ENCODE results near the gene LDAH.

Gene LDAH

DNA sequence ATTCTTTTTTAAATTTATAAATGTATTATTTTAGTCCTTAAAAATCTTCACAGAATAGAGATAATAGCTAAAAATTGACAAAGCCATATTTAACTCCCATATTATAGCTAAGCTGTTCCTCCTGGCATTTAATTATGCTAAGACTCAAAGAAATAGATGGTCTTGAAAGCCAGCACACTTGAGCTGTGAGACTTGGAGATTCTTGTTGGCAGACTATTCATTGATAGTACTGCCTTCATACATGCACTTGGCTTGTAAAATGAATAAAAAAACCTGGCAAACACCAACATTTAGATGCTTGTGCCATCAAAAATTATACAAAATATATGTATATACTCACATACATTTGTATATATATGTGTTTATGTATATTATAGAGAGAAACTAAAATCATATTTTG, 9.7 kb upstream of the LDAH start:
- Histone ChIP-seq H3K4me1 (no peaks in the 10 kb centered on the region), H3K9me3 (no peaks in the 10 kb centered on the region), H3K27ac (no peak overlapping the region), H3K4me3 (no peak overlapping the region), H3K36me3 (no peaks in the 10 kb centered on the region), H3K27me3 (peaks cover 0 to 5% of the 10 kb centered on the region in 2 donors)
- DNase-seq = no peak
- TF ChIP-seq, protein P1, sequence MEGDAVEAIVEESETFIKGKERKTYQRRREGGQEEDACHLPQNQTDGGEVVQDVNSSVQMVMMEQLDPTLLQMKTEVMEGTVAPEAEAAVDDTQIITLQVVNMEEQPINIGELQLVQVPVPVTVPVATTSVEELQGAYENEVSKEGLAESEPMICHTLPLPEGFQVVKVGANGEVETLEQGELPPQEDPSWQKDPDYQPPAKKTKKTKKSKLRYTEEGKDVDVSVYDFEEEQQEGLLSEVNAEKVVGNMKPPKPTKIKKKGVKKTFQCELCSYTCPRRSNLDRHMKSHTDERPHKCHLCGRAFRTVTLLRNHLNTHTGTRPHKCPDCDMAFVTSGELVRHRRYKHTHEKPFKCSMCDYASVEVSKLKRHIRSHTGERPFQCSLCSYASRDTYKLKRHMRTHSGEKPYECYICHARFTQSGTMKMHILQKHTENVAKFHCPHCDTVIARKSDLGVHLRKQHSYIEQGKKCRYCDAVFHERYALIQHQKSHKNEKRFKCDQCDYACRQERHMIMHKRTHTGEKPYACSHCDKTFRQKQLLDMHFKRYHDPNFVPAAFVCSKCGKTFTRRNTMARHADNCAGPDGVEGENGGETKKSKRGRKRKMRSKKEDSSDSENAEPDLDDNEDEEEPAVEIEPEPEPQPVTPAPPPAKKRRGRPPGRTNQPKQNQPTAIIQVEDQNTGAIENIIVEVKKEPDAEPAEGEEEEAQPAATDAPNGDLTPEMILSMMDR (IDR thresholded peaks at IDR 0.05) = no peak
- intact Hi-C loops (cut with DNase I; ENCODE audit: low total_unique reads) = no loop called here

DNA sequence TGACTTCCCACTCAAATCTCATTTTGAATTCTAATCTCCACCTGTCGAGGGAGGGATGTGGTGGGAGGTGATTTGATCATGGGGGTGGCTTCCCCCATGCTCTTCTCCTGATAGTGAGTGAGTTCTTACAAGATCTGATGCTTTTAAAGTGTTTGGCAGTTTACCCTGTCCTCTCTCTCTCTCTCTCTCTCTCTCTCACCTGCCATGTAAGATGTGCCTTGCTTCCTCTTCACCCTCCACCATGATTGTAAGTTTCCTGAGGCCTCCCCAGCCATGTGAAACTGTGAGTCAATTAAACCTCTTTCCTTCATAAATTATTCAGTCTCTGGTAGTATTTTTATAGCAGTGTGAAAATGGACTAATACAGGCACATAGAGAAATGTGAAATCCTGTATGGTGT, 7.0 kb upstream of the LDAH start:
- H3K9me3 ChIP-seq = no peaks in the 10 kb centered on the region
- TF ChIP-seq, protein P1 (IDR thresholded peaks at IDR 0.05) = no peak
- no peak for DNase-seq
- H3K4me1 ChIP-seq = no peaks in the 10 kb centered on the region
- H3K4me3 ChIP-seq = no peak overlapping the region
- H3K27me3 ChIP-seq = peaks cover 0 to 5% of the 10 kb centered on the region in 2 donors
- intact Hi-C loops (cut with DNase I; ENCODE audit: low total_unique reads) = no loop called here
- H3K27ac ChIP-seq = no peak overlapping the region
- H3K36me3 ChIP-seq = no peaks in the 10 kb centered on the region

DNA sequence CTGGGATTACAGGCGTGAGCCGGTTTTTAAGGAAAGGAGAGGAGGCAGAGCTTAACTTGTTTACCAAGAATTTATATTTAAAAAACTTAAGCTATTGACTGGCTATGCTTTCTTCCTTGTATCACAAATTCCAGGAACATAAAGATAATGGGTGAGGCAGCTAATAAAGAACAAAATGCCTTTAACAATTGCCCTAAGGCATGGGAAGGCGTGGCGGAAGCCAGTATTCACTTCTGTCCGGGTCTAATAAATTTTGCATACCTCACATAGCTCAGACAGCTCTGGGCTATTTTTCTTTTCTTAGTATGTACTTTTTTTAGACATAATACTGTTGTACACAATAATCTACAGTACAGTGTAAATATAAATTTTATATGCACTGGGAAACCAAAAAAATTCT, 1.0 kb upstream of the LDAH start:
- H3K9me3 ChIP-seq = no peaks in the 10 kb centered on the region
- TF ChIP-seq, protein P1 (IDR thresholded peaks at IDR 0.05) = no peak
- intact Hi-C loops (cut with DNase I; ENCODE audit: low total_unique reads) = loop anchor here (5.0 kb wide), 1 partner anchor 162 kb away; no protein-coding TSS in a partner anchor
- no peaks in the 10 kb centered on the region for H3K27me3 ChIP-seq
- H3K27ac ChIP-seq = no peak overlapping the region
- H3K4me1 ChIP-seq = no peaks in the 10 kb centered on the region
- no peaks in the 10 kb centered on the region for H3K36me3 ChIP-seq
- H3K4me3 ChIP-seq = no peak overlapping the region
- DNase-seq = no peak

DNA sequence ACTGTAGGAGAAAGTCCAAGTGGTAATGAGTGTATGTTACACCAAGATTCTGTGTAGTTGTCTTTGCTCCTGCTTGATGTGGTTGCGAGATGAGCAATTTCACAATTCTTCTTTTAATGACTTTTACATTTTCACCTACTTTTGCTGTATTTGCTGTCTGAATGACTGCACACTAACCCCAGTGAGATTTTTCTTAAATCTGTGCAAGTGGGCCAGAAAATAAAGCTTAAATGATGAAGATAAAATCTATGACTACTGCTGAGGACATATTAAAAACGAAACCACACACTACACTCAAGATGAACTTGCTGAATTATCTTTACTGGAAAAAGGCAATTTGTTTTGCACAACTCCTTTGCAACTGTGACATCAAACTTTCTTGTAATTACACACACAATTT, 4.1 kb downstream of the LDAH start:
- intact Hi-C loops (cut with DNase I; ENCODE audit: low total_unique reads) = no loop called here
- Histone ChIP-seq H3K36me3 (no peaks in the 10 kb centered on the region), H3K4me1 (no peaks in the 10 kb centered on the region), H3K27ac (no peak overlapping the region), H3K9me3 (no peaks in the 10 kb centered on the region), H3K4me3 (no peak overlapping the region), H3K27me3 (no peaks in the 10 kb centered on the region)
- DNase-seq = no peak
- TF ChIP-seq, protein P1 (IDR thresholded peaks at IDR 0.05) = no peak

DNA sequence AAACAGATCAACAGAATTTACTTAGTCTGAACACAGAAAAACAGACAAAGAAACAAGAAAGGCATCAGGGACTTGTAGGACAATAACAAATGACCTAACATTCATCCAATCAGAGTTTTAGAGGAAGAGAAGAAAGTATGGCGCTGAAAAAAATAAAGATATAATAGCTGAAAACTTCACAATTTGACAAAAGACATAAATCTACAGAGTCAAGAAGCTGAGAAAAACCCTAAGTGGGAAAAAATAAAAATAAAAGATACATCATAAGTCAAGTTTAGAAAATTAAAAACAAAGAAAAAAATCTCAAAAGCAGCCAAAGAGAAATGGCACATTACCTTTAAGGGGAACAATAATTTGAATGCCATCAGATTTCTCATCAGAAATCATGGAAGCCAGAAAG, 7.7 kb downstream of the LDAH start:
- no peak for DNase-seq
- intact Hi-C loops (cut with DNase I; ENCODE audit: low total_unique reads) = no loop called here
- H3K36me3 ChIP-seq = peaks cover 0 to 4% (median 0%) of the 10 kb centered on the region in 3 donors
- no peak overlapping the region for H3K27ac ChIP-seq
- no peaks in the 10 kb centered on the region for H3K4me1 ChIP-seq
- no peaks in the 10 kb centered on the region for H3K9me3 ChIP-seq
- H3K27me3 ChIP-seq = no peaks in the 10 kb centered on the region
- TF ChIP-seq, protein P1 (IDR thresholded peaks at IDR 0.05) = no peak
- H3K4me3 ChIP-seq = no peak overlapping the region

DNA sequence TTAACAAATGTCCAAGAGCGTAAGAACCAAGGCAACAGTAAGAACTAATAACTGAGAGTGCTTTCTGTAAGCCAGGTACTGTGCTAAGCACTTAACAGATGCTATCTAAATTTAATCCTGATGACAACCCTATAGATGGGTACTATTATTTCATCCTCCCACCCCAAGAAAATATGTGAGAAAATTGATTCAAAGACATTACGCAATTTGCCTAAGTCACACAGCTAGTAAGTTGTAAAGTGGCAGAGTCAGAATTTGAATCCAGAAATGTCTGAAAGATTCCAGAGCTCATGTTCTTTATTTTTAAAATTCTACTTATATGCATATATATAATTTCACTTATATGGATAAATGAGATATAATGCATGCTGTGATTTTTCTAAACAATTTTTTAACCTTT, 10.1 kb downstream of the LDAH start:
- Histone ChIP-seq H3K27ac (no peak overlapping the region), H3K4me3 (no peak overlapping the region), H3K4me1 (no peaks in the 10 kb centered on the region), H3K27me3 (no peaks in the 10 kb centered on the region), H3K36me3 (peaks cover 0 to 4% (median 0%) of the 10 kb centered on the region in 3 donors), H3K9me3 (no peaks in the 10 kb centered on the region)
- TF ChIP-seq, protein P1 (IDR thresholded peaks at IDR 0.05) = no peak
- intact Hi-C loops (cut with DNase I; ENCODE audit: low total_unique reads) = no loop called here
- DNase-seq = no peak
